Loucy (cell line): ENCODE data around the gene TMEM258.

Experiments
- H2AFZ ChIP-seq: fragments of 200-600 bp; sonication (generic); 2 replicates; pipeline ENCODE4 v1.6.0; 2016; ENCODE audit warnings: antibody characterized with exemption, mild to moderate bottlenecking, low read length, moderate library complexity
- H3F3A ChIP-seq: fragments of 200-600 bp; 2 replicates; pipeline ENCODE4 v1.6.0; 2016; ENCODE audit warnings: antibody characterized with exemption, low read depth, mild to moderate bottlenecking
- H3K27me3 ChIP-seq: fragments of 200-600 bp; sonication (generic); 2 replicates; pipeline ENCODE4 v1.6.1; 2014; ENCODE audit warnings: low read length, mild to moderate bottlenecking; ENCODE audit not compliant: insufficient read depth, poor library complexity, severe bottlenecking
- H3K36me3 ChIP-seq: fragments of 200-600 bp; sonication (generic); 2 replicates; pipeline ENCODE4 v1.6.1; 2016; ENCODE audit warnings: low read length; ENCODE audit not compliant: insufficient read depth
- H3K4me1 ChIP-seq: fragments of 200-600 bp; sonication (generic); 2 replicates; pipeline ENCODE4 v1.5.1; 2014; ENCODE audit warnings: low read length, mild to moderate bottlenecking; ENCODE audit not compliant: insufficient read depth, poor library complexity, severe bottlenecking
- H3K4me2 ChIP-seq: fragments of 200-600 bp; sonication (generic); 2 replicates; pipeline ENCODE4 v1.6.0; 2014; ENCODE audit warnings: antibody characterized with exemption, low read length, low read depth, mild to moderate bottlenecking; ENCODE audit not compliant: poor library complexity, severe bottlenecking
- H3K4me3 ChIP-seq: fragments of 200-600 bp; sonication (generic); 2 replicates; pipeline ENCODE4 v1.5.1; 2014; ENCODE audit warnings: low read length, mild to moderate bottlenecking, mixed read lengths; ENCODE audit not compliant: poor library complexity, severe bottlenecking
- H3K79me2 ChIP-seq: fragments of 200-600 bp; sonication (generic); 2 replicates; pipeline ENCODE4 v1.6.1; 2014; ENCODE audit warnings: low read length; ENCODE audit not compliant: insufficient read depth
- H3K9ac ChIP-seq: fragments of 200-600 bp; sonication (generic); 2 replicates; pipeline ENCODE4 v1.6.0; 2014; ENCODE audit warnings: mild to moderate bottlenecking, low read depth, low read length, moderate library complexity; ENCODE audit not compliant: poor library complexity, severe bottlenecking
- H3K9me2 ChIP-seq: fragments of 200-600 bp; sonication (generic); replicated peaks from 2 replicates; pipeline ENCODE4 v1.6.1; 2016; ENCODE audit warnings: low read depth, low read length, mixed read lengths
- H3K9me3 ChIP-seq: fragments of 200-600 bp; sonication (generic); 2 replicates; pipeline ENCODE4 v1.6.1; 2014; ENCODE audit warnings: mild to moderate bottlenecking, antibody characterized with exemption, low read length, low read depth; ENCODE audit not compliant: insufficient read depth
- H4K20me1 ChIP-seq: fragments of 200-600 bp; sonication (generic); 2 replicates; pipeline ENCODE4 v1.6.0; 2014; ENCODE audit warnings: antibody characterized with exemption, low read length, mild to moderate bottlenecking; ENCODE audit not compliant: insufficient read depth, poor library complexity, severe bottlenecking
- CTCF ChIP-seq: fragments of 200-600 bp; sonication (generic); conservative IDR thresholded peaks from 2 replicates; pipeline ENCODE4 v1.5.1; 2014; ENCODE audit warnings: mild to moderate bottlenecking, antibody characterized with exemption, low read length
- EZH2phosphoT487 ChIP-seq: fragments of 200-600 bp; IDR thresholded peaks from 2 replicates; pipeline ENCODE4 v1.6.1; 2018; ENCODE audit warnings: antibody characterized with exemption, mild to moderate bottlenecking, moderate library complexity, borderline replicate concordance

Gene TMEM258

GRCh38 chr11:61781585-61781984, 10.8 kb downstream of the TMEM258 start:
- H3K9ac ChIP-seq: no peak overlapping the region
- H3K4me2 ChIP-seq: no peak overlapping the region
- no peaks in the 10 kb centered on the region for H3K9me3 ChIP-seq
- no peak overlapping the region for H2AFZ ChIP-seq
- no peaks in the 10 kb centered on the region; the same call in 1 of the 2 replicates for H3K36me3 ChIP-seq
- TF ChIP-seq EZH2phosphoT487 (no peak), CTCF (no peak)
- no peaks in the 10 kb centered on the region for H3K79me2 ChIP-seq
- H3K4me1 ChIP-seq: no peaks in the 10 kb centered on the region
- H3K27me3 ChIP-seq: no peaks in the 10 kb centered on the region
- no peak overlapping the region for H3K4me3 ChIP-seq
- no peaks in the 10 kb centered on the region for H4K20me1 ChIP-seq
- H3F3A ChIP-seq: no peaks in the 10 kb centered on the region
- H3K9me2 ChIP-seq: no peaks in the 10 kb centered on the region

- H3K27me3 ChIP-seq: no peaks in the 10 kb centered on the region
- H3K36me3 ChIP-seq: no peaks in the 10 kb centered on the region; the same call in 1 of the 2 replicates
- H3K9ac ChIP-seq: no peak overlapping the region
- no peaks in the 10 kb centered on the region for H3K9me2 ChIP-seq
- H3K4me3 ChIP-seq: no peak overlapping the region
- H3K79me2 ChIP-seq: no peaks in the 10 kb centered on the region
- no peak overlapping the region for H2AFZ ChIP-seq
- no peaks in the 10 kb centered on the region for H3K9me3 ChIP-seq
- no peaks in the 10 kb centered on the region for H3F3A ChIP-seq
- no peak overlapping the region for H3K4me2 ChIP-seq
- no peaks in the 10 kb centered on the region for H3K4me1 ChIP-seq
- TF ChIP-seq CTCF (no peak), EZH2phosphoT487 (no peak)
- H4K20me1 ChIP-seq: no peaks in the 10 kb centered on the region
Measured at GRCh38 chr11:61780581-61781162, 11.7 kb downstream of the TMEM258 start.

GRCh38 chr11:61779666-61780525, 12.5 kb downstream of the TMEM258 start:
- Histone ChIP-seq H3K4me1 (no peaks in the 10 kb centered on the region), H3K36me3 (no peaks in the 10 kb centered on the region; the same call in 1 of the 2 replicates), H3K9me2 (no peaks in the 10 kb centered on the region), H3F3A (no peaks in the 10 kb centered on the region), H3K4me3 (no peak overlapping the region), H4K20me1 (no peaks in the 10 kb centered on the region), H3K4me2 (no peak overlapping the region), H2AFZ (no peak overlapping the region), H3K9me3 (no peaks in the 10 kb centered on the region), H3K9ac (no peak overlapping the region), H3K79me2 (no peaks in the 10 kb centered on the region), H3K27me3 (no peaks in the 10 kb centered on the region)
- no peak for TF ChIP-seq EZH2phosphoT487
- TF ChIP-seq CTCF: no peak
